KBM-7 (cell line): Measurements from ENCODE around the gene DYDC2.
A peak's percentile ranks its signal among the peaks of the same experiment; 100 is the strongest.

Experiments
- DNase-seq: peaks from one replicate; pipeline ENCODE4 v3.0.0-alpha.2; 2015
- in situ Hi-C: fragments of 300-500 bp; cut with MboI; formaldehyde crosslinking; loops from 2 replicates; pipeline ENCODE4 v1.14.3; 2020; ENCODE audit warnings: low sequenced_read_pairs, low pct_unique_long_range_greater_than_20kb, mixed read lengths

DYDC2 gene

DNA sequence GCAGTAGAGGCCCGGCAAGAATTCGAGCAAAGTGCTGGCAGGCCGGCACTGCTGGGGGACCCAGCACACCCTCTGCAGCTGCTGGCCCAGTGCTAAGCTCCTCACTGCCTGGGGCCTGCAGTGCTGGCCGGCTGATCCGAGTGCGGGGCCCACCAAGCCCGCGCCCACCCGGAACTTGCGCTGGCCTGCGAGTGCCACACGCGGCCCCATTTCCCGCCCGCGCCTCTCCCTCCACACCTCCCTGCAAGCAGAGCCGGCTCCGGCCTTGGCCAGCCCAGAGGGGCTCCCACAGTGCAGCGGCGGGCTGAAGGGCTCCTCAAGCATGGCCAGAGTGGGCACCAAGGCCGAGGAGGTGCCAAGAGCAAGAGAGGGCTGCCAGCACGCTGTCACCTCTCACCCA is 3.1 kb downstream of the DYDC2 start:
- DNase-seq, result no peak
- in situ Hi-C loops, result no loop called here

DNA sequence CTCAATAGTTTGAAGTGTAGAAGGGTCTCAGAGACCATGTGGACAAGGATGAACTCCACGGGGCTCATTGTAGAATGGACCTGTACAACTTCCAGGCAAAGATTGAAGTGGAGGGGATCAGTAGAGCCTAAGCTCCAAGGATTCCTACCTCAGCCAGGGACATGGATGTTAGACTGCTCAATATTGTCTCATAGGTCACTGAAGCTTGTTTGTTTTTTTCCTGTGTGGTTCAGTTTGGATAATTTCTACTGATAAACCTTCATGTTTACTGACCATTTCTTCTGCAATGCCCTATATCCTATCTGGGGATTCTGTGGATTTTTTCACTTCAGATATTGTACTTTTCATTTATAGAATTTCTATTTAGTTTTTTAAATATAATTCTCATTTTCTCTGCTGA is 8.9 kb downstream of the DYDC2 start:
- in situ Hi-C loops, result no loop called here

DNA sequence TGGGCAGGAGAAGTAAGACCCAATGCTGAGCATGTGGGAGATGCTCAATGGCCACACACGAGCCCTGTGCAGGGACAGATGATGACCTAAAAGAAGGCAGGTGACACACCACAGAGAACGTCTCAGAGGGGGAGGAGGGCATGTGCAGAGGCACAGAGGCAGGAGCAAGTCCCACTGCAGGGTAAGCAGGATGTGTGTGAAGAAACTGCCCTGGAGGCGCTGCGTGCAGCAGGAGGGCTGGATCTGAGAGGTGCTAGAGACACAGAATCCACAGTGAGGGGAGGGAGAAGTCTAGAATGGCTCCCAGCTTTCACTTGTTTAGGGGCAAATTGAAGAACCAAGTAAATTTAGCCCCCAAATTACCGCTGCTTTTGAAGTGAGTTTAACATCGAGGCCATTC is 14.9 kb downstream of the DYDC2 start:
- in situ Hi-C loops, result no loop called here
- DNase-seq, result no peak

More for the DNA sequence above, 8.9 kb downstream of the DYDC2 start:
- no peak for DNase-seq

DNA sequence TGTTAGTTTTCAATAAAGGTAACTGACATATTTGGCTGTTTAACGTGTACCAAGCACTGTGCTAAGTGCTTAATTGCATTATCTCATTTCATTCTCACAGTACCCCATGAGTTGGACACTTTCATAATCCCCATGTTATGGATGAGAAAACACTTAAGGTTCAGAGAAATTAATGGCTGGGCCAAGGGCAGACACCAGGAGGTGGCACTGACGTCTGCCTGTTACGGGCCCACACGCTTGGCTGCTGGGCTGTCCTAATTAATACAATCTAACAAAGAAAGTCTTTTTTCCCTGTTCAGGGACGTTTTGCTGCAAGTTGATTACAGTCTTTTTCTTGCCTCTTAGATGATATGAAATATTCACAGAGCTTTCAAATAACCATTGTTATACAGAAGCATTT is 16.1 kb downstream of the DYDC2 start:
- in situ Hi-C loops, result no loop called here
- DNase-seq, result no peak

DNA sequence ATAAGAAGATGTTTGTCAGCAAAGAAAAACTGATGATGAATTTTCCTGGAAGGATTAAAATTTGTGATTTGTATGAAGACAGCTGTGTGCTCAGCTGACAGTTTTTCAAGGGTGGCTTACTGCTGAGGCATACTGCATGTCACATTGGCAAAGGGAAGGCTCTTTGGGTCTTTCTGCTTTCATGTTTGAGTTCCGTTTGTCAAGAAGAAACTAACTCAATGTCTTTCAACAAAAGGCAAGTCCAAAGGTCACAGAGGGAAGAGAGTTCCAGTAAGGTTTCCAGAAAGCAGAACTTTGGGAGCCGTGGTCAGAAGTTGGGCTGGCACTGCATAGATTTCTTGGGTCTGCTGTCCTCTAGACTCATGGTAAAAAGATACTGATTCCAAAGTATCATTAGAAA is 16.9 kb downstream of the DYDC2 start:
- in situ Hi-C loops, result no loop called here
- no peak for DNase-seq

DNA sequence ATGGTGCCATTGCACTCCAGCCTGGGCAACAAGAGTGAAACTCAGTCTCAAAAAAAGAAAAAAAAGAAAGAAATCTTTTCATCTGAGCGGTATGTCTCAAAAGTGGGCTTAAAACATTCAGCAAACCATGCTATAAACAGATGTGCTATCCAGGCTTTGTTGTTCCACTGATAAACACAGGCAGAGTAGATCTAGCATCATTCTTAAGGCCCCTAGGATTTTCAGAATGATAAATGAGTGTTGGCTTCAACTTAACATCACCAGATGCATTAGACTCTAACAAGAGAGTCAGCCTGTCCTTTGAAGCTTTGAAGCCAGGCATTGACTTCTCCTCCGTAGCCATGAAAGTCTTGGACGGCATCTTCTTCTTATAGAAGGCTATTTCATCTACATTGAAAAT is 23.1 kb downstream of the DYDC2 start:
- in situ Hi-C loops, result no loop called here
- DNase-seq, result no peak

DNA sequence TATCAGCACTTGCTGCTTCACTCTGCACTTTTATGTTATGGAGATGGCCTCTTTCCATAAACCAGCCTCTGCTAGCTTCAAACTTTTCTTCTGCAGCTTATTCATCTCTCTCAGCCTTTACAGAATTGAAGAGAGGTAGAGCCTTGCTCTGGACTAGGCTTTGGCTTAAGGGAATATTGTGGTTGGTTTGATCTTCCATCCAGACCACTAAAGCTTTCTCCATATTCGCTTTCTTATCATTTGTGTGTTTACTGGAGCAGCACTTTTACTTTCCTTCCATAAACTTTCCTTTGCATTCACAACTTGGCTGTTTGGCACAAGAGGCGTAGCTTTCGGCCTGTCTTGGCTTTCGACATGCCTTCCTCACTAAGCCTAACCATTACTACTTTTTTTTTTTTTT is 23.6 kb downstream of the DYDC2 start:
- in situ Hi-C loops, result no loop called here
- no peak for DNase-seq

DNA sequence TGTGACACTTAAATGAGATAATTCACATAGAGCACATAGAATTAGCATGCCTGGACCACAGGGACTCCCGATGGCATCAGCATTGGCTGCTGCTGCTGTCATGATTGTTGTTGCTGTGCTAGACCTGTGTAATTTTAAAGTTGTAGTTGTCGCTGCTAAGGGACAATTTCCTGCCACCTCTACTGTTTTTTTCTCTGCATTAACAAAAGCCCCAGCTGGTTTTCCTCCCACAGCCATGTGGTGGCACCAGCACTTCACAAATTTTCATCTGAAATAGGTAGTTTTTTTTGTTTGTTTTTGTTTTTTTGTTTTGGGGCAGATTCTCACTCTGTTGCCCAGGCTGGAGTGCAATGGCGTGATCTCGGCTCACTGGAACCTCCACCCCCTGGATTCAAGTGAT is 26.4 kb downstream of the DYDC2 start:
- in situ Hi-C loops, result no loop called here
- DNase-seq, result peak; percentile 43

DNA sequence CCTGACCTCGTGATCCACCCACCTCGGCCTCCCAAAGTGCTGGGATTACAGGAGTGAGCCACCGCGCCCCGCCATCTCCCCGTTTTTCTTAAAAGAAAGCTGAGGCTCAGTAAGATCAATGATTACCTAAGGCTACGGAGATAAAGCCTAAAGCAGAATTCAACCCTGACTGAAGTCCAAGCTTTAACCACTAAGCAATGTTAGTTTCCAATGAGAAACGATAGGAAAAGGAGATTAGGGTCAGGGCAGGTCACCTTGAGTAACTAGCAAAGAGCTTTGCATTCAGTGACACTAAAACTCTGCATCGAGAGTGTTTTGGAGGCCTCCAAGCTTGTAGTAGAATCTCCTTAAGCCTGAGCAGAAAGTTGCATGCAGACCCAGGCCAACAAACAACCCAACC is 34.2 kb downstream of the DYDC2 start:
- no peak for DNase-seq
- in situ Hi-C loops, result no loop called here

DNA sequence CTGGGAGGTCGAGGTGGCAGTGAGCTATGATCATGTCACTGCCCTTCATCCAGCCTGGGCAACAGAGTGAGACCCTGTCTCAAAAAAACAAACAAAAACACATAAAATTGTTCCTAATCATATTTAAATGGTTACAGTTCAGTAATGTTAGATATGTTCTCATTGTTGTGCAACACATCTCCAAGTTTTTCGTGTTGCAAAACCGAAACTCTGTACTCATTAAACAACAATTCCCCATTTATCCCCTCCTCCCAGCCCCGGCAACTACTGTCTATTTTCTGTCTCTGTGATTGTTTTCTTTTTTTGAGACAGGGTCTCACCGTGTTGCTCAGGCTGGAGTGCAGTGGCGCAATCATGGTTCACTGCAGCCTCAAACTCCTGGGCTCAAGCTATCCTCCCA is 35.7 kb downstream of the DYDC2 start:
- no peak for DNase-seq

DNA sequence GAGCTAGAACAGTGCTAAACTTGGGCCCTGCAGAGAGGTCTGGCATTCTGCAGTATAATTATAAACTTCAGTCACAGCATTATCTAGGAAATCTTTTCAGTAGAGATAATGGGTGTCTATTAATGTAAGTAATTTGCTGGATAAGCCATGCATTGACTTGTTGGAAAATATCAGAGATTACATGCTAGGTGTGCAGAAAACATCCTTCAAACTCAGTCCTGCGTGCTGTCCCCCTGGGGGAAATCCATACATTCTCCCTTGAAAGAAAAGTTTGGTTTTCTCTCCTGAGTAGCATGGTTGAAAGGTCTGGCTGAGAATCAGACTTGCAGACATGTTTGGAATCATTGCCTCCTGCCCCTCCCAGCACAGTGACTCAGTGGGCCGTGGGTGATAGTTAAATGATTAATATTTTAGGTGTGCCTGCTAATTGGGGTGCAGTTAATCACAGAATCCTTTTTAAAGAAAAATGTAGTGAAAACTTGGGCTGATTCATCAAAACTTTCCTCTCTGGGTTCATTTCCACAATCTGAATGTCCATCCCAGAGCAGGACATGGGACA is 37.9 kb downstream of the DYDC2 start:
- DNase-seq, result no peak
- in situ Hi-C loops, result no loop called here

More for the DNA sequence above, 35.7 kb downstream of the DYDC2 start:
- in situ Hi-C loops, result no loop called here

DNA sequence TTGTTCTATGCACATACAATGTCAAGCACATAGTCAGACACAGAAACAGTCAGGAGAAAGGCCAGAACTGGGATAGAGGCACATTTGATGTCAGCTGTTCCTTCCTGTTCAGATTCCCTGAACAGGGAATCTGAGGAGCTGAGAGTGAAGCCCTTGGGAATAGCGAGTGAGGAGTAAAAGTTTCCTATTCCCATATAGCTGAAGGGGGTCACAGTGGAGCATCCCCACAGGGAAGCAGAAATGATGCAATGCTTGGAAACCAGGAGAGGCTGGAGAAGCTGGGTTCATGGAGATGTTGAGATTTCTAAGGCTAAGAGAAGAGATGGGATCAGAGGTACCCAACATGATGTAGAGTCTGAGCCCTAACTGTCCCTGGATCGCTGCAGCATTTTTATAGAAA is 40.4 kb downstream of the DYDC2 start:
- in situ Hi-C loops, result no loop called here

DNA sequence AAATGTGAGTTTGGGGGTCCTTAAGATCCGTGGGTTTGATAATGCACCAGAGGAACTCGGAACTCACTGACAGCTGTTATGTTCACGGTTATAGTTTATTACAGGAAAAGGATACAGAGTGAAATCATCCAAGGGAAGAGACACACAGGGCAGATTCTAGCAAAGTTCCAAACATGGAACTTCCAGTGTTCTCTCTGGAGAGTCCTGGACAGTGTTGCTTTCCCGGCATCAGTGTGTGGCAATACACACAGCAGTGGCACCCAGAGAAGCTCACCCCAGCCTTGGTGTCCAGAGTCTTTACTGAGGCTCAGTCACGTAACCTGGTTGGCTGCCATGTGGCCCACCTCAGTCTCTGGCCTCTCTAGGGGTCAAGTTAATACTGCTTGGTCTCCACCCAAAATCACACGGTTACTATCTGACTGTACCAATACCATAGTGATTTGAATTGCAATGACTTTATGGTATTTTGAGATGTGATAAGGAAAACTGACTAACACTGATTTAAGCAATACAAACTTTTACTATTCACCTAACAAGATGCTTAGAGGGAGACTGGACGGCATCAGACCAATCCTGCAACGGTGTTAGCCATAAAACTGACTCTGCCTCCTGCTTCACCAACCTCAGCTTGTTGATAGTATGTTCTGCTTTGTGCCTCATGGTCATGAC is 43.7 kb downstream of the DYDC2 start:
- in situ Hi-C loops, result no loop called here
- no peak for DNase-seq

More for the DNA sequence above, 40.4 kb downstream of the DYDC2 start:
- no peak for DNase-seq

DNA sequence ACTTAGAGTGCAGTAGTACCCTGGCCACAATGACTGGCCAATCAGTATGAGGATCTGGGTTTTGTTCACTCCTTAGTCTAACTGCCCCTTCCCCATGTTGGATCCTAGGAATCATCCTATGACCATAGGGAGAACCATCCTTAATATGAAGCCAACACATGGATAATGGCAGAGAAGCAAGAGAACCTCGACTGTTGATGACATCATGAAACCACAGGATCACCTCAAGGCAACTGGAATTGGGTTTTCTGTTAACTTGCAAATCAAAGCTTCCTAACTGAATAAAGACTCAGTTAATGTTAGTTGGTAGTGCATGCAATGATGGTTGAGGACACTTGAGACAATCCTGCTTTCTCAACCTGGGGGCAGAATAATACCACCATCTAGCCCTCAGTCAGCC is 48.5 kb downstream of the DYDC2 start:
- no peak for DNase-seq
- in situ Hi-C loops, result no loop called here

DNA sequence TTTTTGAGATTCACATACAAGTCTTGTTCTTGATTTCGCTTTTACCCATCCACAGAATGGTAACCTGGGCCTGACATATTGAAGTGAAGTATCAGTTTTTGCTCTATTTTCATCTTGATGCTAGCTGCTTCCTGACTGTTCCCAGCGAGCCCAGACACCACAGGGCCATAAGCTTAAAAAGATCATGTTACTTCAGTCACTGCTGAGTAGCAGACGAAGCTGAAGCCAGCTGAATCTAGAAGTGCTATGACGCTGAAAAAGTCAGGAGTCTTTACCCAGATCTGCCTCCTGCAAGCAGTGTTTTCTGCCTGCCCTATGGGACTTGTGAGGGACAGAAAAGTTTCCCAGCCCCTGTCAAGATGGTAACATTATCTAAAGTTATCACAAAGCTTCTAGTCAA is 49.0 kb downstream of the DYDC2 start:
- in situ Hi-C loops, result no loop called here
- DNase-seq, result no peak

DNA sequence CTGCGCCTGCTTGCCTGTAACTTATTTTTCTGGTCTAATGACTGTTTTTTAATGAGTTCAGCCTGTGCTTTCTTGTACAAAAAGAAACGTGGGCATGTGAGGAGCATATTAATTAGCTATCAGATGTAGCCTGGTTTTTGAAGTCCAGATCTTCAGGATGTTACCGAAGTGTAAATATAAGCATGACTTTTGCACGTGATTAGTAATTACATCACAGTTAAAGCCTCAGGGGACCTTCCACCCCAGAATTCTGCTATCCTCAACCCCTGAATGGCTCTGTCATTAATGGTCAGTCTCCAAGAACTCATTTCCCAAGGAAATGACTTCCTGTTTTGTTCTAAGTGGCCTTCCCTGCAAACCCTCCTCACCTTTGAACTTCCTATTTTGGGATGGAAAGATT is 49.6 kb downstream of the DYDC2 start:
- in situ Hi-C loops, result no loop called here
- no peak for DNase-seq

DNA sequence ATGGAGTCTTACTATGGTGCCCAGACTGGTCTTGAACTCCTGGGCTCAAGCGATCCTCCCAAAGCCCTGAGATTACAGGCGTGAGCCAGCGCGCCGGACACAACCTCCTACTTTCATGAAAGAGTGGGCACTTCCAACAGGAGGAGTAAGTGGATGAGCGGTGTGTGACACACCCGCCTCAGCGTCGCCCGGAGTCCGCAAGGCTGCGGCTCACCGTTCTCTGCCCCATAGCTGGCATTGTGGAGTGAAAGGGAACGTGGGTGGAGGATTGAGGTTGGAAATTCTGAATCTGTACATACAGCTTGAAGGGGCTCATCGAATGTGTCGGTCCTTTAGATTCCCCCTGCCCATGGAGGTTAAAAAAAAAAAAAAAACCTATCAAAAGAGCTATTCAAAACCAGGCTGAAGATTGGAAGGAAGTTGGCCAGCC is 51.2 kb downstream of the DYDC2 start:
- in situ Hi-C loops, result no loop called here
- DNase-seq, result no peak

DNA sequence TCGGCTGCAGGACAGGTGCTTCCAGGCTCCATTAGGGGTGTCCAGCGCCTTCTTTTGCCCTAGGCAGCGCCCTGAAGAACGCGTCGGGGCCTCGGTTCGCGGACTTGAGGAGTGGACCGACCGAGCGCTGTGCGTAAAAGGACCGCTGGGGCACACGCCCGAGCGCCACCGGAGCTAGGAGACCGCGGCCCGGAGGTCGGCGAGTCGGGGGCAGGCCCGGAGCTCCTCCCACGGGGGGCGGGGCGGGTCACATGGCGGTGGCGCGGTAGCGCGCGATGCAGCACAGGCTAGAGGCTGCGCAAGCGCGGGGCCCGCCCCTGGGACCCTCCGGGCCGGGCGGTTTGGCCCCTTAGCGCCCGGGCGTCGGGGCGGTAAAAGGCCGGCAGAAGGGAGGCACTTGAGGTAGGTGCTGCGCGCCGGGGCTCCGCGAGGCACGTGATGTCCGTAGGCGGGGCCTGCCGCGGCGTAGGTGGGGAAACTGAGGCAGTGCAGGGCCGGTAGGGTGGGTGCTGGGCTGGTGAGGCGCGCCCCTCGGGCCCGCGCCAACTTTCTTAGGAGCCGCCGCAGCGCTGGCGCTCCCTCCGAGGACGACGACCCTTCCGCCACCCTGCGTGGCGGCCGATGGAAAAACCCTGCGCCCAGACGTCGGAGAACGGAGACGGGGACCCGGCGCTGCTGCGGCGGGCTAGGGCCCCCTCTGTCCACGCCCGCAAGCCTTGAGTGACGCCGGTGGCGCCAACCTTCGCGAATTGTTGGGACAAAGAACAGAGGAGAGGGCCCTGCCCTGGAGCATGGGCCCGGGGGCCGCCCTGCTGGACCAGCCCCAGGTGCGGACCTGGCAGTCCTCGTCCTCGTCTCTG is 51.9 kb downstream of the DYDC2 start, which contains the start of gene PRXL2A:
PRXL2A (plus strand) TSS at position 310 of the 860 bp plus-strand sequence. CDS start 11,917 bp downstream, outside the sequence.
- no peak for DNase-seq
- in situ Hi-C loops, result no loop called here

DNA sequence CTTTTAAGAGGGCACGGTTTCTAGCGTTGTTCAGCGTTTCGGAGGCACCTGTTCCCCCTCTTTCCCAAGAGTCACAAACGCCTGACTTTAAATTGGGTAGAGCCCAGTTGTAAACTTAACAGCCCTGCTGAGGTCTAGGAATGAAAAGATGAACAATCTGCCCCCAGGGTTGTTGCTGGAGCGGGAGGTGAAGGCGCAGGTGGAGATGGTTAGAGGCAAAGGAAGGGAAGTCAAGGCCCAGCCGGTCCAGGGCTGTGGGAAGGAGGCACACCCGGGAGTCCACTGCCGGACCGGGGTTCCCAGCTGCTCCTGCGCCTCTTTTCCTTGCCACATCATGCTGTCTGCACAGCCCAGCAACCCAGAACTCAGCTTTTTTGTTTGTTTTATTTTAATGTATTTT is 52.5 kb downstream of the DYDC2 start:
- DNase-seq, result no peak
- in situ Hi-C loops, result no loop called here

DNA sequence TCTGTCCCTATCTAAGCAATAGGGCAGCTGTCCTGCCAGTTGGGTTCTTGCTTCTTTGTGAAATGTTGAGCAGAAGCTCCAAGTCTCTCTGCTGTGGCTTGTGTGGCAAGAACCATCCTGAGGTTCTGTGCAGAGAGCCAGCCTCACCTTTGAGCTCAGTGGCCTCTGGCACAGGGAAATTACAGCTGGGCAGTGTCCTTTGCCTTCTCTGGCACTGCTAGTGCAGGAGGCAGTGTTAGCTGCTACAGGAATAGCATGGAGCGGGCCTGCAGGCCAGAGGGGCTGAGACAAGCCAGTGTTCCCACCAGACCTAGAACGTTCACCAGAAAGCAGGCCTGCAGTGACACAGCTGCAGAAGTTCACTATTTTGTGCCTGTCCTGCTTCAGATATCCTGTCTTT is 53.5 kb downstream of the DYDC2 start:
- in situ Hi-C loops, result no loop called here

More for the DNA sequence above, 53.5 kb downstream of the DYDC2 start:
- DNase-seq, result no peak
